ENCODE measurements around the gene WNT7B. TPM values are rescaled to one million over a fixed set of nuclear protein-coding genes. Genes with fewer than 3 reads are reported as not detected.

The WNT7B gene
- not detected for total RNA-seq

DNA sequence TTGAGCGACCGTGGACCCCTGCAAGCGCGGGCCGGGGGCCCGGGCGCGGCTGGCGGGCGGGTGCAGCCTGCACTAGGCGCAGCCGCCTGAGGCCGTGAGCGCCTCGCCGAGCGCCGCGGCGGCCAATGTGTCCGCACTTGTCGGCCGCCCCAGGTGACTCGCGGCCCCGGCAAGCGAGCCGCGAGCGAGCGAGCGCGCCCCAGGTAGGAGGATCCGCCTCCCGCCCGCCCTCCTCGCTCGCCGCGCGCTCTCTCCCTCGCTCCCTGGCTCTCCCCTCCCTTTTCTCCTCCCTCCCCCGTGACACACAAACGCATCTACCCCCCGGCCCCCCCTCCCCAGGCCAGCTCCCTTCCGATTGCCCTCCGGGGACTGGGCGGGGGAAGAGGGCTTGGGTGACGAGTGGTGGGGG is at the start of gene WNT7B:
Gene WNT7B, minus strand, starts transcription at position 160 of the 409 bp plus-strand sequence. CDS start 408 bp downstream, outside the sequence.

Other genes starting within 250 kb of the WNT7B start
- gene PPARA, start 173.4 kb upstream of the WNT7B start, total RNA-seq, result 10 to 100 TPM; 14.1 to 14.2 TPM

Data from activated naive CD4-positive, alpha-beta T cell treated with anti-CD3 and anti-CD28 coated beads, Interleukin-2, amount 10 ng/mL, durations not matched to agents 5 hours and 36 hours (primary cell).